HG02852 (cell line): ENCODE results near the gene CACNA1I.

Experiments
- ATAC-seq: cut with Tn5 transposase; IDR thresholded peaks from one replicate; pipeline ENCODE4 v1.9.1; 2021; ENCODE audit warnings: mild to moderate bottlenecking, moderate library complexity; ENCODE audit not compliant: unreplicated experiment

Gene CACNA1I

DNA sequence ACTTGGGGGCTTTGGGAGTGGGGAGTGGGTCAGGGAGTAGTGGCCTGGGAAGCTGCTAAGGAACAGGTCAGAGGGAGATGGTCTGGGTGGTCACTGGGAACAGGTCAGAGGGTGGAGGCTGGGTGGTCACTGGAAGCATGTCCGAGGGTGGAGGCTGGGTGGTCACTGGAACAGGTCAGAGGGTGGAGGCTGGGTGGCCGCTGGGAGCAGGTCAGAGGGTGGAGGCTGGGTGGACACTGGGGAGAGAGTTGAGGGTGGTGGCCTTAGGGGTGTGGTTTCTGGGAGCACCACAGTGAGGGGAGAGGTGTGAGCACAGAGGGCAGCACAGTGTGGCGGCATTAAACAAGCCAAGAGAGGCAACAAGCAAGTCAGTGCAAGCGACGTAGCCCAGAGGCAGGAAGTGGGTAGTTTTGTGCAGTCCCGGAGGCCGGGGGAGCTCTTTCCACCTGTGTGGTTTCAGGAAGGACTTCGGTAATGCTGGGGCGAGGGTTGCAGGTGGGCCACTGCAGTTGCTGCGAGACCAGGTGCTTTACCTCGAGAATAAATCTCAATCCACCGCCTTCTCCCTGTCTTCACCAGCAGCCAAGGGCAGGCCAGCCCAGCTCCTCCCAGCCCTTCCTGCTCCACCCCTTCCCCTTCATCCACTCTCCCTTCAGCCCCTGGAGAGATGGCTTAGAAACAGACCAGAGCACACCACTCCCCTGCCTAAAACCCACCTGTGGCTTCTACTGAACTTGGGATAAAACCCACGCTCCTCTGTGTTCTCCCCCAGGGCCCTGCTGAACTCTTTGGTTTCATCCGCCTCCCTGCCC, 3.2 kb upstream of the CACNA1I start:
- no peak for ATAC-seq

DNA sequence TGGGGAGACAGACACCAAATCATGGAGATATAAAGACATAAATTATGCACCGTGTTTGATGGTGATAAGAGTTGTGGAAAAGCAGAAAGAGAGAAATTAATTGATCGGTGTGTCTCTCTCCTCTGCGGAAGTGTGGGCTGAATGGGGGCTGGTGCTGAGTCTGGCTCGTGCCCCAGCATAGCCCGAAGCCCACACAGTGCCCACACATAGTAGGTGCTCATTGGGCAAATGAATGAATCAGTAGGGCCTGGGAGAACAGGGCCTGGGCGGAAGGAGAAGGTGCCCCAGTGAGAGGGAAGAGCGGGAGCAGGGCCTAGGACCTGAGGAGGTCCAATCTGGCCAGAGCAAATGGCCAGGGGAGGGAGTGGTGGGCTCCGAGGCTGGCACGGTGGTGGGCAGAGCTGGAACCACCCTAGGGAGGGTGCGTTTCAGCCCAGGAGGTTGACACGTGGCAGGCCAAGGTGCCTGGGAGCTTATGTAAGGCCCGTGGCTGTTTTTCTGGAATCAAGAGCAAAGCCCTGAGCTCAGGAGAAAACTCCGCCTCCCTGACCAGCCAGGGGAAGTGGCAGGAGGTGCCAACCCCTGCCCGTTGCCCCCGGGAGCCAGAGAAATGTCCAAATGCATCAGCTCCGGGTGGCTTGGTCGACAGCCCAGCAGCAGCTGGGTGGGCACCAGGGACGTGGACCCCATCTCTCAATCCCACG, 2.1 kb upstream of the CACNA1I start:
- no peak for ATAC-seq

DNA sequence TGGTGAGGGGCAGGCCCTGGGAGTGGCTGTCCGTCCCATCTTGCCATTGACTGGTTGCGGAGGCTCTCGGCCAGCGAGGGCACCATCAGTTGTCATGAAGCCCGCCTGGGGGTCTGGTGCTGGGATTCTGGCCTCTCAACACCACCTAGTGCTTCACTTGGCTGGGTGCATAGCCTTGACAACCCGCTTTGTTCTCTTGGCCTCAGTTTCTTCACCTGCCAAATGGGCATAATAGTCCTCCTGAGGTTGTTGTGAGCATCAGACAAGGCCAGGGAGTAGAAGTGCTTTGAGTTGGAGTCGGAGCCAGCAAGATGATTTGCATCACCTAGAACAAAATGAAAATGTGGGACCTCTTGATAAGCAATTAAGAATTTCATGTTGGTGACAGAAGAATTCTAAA, 1.5 kb upstream of the CACNA1I start:
- ATAC-seq, result no peak

DNA sequence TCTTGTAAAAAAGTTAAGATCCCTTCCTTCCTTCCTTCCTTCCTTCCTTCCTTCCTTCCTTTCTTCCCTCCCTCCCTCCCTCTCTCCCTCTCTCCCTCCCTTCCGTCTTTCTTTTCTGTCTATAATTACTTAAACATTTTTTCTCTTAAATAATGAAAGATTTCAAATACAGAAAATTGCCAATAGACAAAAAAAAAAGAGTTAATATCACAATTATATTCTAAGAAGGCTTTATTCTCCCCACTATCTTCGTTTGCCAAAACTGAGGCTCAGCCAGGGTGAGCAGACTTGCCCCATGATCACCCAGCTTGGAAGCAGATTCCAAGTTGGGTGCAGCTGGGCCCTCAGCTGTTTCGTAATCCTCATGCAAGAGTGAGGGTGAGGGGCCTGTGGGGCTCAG, 327 bp upstream of the CACNA1I start:
- no peak for ATAC-seq

DNA sequence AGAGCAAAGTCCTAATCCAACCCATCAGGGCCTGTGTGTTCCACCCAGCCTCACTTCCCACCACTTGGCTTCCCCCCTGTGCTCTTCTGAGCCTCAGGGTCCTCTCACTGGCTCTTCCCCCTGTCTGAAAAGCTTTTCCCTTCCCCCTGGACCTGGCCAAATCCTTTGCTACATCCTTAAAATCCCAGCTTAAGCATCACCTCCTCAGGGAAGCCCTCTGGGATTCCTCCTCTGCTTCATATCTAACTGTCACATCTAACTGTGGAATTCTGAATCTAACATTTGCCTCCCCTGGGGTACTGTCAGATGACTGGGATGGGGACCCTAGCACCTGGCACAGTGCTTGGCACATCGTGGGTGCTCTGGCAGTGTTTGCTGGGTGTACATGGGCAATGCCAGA, 985 bp downstream of the CACNA1I start:
- ATAC-seq, result no peak

DNA sequence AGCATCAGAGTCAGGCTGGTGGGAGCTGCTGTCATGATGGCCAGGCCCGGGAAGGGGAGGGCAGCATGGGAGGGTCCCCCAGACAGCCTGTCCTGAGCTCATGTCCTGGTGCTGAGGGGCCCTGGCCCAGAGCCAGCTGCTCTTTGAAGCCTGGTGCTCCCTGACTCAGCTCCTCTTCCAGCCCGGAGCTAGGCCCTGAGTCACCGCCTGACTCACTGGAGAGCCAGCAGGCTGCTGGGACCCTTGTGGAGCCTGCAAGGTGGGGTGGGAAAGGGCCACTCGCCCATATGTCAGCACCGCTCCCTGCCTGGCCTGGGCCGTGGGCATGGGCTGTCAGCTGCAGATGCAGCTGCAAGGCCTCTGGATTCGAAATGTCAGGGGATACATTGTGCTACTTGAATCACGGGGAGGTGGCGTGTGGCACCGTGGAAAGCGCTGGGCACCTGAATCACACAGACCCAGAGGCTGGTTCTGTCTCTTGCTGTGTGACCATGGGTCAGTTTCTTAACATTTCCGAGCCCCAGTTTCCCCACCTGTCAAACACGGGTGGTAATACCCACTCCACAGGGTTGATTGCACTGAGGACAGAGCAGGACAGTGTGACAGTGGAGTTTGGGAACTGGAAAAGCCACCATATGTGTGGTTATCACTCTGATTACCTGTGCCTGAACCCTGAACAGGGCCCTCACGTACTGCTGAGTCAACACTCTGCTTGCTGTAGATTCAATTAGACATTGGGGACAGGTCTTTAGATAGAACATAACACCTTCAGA, 4.4 kb downstream of the CACNA1I start:
- no peak for ATAC-seq

DNA sequence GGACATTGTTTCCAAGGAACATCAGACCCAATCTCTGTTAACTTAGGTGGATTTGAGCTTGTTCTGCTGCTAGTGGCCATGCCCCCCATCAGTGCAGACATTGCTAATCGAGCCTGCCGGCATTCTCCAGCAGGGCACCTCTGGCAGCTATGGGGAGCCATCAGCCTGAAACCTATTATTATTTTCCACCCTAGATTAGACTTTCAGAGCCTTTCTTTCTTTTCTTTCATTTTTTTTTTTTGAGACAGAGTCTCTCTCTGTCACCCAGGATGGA, 4.9 kb downstream of the CACNA1I start:
- ATAC-seq, result no peak

DNA sequence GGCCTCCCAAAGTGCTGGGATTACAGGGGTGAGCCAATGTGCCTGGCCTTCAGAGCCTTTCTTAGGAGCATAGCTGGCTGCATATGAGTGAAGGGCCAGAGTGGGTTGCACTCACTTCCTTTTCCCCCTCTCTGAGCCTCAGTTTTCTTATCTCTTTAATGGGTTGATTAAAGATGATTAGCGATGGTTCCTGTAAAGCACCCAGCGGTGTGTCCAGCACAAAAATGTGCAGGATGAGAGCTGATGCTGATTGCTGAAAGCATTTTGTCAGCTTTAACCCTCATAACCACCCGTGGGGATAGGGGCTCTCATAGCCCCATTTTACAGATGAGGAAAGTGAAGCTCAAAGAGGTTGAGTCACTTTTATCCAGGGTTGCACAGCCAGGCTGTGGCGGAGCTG, 5.5 kb downstream of the CACNA1I start:
- ATAC-seq, result no peak

DNA sequence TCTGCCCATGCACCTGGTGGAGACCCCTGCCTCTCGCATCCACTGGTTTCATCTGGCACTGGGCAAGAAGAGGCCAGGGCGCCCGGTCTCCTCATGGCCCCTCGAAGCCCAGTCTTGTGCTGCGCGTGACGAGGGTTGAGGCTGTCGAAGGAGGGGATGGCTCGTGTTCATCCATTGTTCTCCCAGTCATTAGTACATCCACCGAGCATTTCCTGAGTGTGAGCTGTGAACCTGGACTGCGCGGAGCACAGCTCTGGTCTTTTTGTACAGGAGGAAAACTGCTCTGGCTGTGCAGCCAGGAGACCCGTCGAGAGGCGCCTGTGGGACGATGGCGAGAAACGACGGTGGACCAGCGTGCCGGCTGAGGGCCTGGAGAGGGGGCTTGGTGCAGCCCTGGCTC, 6.8 kb downstream of the CACNA1I start:
- no peak for ATAC-seq

DNA sequence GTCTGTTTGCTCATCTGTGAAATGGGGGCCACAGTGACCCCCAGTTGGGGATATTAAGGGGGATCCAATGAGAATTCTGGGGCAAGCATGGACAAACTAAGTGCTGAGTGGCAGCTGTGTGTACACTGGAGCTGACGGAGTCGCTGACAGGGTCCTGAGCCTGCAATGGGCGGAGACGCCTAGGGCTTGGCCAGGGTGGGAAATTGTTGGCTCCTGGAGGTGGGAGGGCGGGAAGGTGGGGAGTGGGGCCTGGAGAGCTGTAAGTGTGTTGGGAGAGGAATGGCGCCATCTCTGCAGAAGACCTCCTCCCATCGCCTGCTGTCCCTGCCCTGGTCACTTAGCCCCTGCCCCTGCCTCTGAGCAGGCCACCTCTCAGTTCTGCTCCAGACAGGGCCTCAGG, 7.3 kb downstream of the CACNA1I start:
- ATAC-seq, result no peak

DNA sequence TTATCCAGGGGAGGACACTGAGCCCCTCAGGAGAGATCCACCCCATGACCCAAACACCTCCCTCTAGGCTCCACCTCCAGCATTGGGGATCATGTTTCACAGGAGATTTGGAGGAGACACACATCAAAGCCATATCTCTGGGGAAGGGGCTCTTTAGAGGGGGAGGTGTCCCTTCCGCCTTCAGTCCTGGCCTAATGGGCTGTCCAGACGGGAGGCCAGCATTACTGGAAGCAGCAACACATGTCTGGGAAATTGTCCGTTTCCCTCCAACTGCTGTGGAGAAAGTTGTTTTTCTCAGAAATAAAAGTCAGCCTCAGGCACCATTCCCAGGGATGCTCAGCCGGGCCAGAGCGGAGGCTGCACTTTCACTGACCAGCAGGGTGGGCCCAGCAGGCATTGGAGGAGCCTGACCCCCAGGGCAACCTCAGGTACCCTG, 9.5 kb downstream of the CACNA1I start:
- ATAC-seq, result no peak

DNA sequence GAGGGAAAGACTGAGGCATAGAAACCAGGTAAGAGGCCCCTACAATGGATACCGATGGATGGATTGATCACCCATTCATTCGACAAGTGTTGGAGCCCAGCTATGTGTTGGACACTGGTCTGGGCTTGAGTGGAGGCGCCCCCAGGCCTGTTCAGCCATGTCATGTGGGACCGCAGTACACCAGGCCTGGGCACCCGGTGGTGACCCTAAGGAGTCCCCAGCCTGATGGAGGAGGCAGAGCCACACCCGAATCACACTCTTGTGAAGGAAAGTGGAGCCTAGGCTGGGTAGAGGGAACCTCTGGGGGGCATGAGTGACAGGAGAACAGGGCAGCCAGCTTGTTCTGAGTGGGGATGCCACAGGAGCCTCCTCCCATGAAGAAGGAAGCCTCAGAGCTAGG, 10.2 kb downstream of the CACNA1I start:
- no peak for ATAC-seq

DNA sequence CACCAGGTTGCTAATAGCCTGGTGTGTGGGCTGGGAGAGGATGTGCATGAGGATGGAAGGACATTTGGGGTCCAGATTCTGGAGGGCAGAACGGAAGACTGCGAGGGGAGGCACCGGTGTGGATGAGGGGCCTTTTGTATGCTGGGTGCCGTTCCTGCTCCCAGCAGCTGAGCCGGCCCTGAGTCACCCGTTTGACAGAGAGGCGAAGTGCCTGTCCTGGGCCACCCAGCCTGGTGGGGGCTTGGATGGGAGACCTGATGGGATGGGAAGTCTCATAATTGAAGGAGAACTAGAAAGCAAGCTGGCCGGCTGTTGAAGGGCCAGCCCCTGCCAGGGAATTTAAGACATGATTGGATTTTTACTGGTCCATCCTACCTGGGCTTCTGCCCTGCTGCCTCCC, 10.8 kb downstream of the CACNA1I start:
- no peak for ATAC-seq

DNA sequence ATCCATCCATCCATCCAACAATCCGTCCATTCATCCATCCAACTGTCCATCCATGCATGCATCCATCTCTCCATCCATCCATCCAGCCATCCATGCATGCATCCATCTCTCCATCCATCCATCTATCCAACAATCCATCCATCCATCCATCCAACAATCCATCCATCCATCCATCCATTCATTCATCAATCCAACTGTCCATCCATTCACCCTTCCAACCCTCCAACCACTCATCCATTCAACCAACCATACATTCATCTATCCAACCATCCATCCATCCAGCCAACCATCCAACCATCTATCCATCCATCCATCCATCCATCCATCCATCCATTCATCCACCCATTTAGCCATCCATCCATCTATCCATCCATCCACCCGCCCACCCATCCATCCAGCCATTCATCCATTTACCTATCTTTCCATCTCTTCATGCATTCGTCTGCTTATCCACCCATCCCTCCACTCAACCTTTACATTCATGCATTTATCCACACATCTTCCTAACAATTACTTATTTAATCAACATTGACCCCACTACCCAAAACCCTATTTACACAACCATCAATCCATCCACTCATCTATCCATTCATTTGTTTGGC, 12.6 kb downstream of the CACNA1I start:
- ATAC-seq, result no peak

DNA sequence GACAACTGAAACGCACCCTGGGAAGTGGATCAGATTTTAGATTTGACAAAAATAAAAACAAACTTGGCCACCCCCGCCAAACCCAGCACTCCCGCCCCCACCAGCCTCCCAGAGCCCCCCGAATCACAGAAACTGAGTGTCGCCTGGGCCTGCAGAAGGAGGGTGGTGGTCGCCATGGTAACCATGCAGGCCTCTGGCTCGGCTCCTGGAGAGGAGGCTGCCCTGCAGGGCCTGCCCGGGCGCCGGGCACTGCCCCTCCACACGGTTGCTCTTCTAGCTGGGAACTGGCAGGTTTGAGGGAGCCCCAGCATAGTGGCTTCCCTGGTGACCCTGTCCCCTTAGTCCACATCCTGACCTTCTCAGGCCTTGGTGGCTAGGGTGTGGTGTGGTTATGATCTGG, 19.3 kb downstream of the CACNA1I start:
- no peak for ATAC-seq

DNA sequence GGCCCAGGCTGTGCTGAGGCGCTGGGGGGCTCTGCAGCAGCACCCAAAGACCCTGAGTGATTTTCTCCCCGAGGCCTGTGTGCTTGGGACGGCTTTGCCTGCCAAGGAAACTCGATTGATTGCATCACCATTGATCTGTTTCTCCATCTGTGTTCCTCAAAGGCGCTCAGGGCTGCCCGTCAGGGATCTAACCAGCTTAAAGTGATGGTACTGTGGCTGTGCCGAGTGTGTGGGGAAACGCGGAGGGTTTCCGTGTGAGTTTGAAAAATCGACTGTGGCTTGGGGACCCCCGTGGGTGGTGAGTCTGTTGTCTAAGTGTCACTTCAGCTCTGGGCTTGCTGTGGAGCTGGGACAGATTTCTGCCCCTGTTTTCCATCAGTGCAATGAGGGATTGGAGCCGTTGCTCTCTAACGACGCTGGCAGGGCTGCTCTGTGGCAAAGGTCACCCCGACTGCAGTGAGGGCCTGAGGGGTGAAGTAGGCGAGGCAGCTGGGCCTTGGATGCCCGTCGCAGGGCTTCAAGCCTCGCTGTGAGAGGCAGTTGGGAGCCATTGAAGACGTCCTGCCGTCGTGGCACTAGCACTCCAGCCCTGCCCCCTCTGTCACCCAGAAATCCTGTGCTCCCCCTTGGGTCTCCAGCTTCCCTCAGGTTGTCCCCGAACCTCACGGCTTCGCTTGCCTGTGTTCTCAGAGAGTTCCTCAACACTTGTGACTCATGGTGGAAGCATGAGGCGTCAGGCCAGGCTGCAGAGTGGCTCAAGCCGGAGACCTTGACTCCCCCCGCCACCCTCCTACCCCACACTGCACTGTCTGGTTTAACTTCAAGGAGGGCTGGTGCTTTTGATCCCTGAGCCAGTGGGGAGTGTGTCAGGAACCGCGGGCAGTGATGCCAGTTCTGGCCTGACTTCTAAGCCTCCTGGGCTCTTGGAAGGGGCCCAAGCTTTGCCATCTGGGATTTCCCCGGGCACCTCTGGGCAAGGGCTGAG, 21.8 kb downstream of the CACNA1I start:
- no peak for ATAC-seq

DNA sequence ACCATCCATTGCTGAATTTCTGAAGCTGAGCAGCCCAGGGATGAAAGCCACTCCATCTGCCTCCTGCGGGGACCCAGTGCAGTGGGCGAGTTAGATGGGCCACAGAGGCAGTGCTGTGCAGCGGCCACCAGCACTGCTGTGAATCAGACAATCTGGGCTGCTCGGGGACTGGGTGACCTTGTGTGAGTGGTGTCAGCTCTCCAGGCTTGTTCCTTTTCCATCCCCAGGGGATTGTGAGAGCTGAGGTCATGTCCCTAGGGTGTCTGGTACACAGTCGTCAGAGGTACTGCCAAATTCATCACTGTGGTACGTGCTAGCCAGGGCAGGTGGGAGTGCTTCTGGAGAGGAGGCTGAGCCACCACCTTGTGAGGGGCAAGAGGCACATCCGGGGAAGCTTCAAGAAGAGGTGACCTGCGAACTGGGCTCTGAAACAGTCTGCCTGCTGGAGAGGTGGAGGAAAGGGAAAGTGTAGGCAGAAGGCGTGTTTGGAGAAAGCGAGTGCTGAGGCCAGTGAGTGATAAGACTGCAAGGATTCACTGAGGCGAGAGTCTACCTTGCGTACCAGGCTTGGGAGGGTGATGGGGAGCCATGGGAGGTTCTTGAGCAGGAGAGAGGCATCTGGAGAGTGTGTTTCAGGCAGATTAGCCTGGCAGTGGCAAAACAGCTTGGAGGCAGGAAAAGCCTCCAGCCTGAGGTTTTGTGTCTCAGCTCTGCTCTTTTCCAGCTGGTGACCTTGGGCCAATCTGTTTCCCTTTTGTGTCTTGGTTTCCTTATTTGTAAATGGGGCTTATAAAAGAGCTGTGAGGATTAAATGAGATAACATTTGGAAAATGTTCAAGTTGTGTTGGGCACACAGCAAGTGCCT, 22.7 kb downstream of the CACNA1I start:
- no peak for ATAC-seq

DNA sequence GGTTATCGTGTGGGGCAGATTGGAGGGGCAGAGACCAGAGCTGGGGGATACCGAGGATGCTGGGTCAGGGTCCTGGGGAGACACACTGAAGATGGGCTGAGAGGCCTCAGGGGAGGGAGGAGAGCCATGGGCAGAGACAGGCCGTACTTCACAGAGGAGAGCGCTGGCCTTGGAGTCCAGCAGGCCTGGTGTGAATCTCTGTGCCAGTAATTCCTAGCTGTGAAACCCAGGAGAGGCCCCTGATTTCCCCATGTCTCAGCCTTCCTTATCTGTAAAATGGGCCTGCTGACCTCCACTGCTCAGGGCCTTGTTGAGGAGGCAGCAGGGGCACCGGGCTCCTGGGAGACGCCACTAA, 23.4 kb downstream of the CACNA1I start:
- ATAC-seq, result no peak

DNA sequence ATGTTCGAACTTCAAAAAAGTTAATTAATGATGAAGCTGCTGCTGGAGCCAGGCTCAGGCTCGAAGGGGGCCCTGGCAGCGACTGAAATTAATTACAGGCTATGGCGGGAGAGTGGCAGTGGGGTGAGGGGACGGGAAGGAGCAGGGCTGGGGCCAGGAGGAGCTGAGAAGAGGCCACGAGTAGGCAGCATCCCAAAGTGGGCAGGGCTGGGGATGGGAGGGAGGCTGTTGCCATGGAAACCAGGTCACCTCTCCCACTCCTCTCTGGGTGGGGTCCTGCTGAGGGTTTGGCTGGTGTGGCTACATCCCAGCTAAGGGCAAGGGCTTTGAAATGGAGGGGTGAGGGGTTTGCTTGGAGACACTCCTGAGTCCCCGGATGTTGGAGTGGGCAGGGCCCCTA, 23.9 kb downstream of the CACNA1I start:
- ATAC-seq, result no peak
